ENCODE measurements around the gene ANKRD29. TPM values are rescaled to one million over a fixed set of nuclear protein-coding genes. Genes with fewer than 3 reads are reported as not detected.

The ANKRD29 gene
- total and polyA plus RNA-seq, 2 donors (not counting 3 experiments of a cell fraction or from before 2014, with no cell fraction given) = 0.03 to 2.6 TPM

DNA sequence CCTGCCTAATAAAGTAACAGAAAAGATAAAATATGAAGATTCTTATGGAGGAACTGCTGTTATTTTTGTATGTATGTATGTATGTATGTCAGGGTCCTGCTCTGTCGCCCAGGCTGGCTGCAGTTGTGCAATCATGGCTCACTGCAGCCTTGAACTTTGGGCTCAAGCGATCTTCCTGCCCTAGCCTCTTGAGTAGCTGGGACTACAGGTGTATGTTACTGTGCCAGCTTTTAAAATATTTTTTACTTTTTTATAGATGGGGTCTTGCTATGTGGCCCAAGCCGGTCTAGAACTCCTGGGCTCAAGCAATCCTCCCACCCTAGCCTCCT lies 26.7 kb downstream of the ANKRD29 start:
- H3K27me3 ChIP-seq (ENCODE audit: control insufficient read depth in 2 of 2, insufficient read depth in 2 of 2, low read length in 2 of 2) = peaks cover 0 to 2% of the 10 kb centered on the region in 2 experiments
- no TSS peak for BruUV-seq (replicated peaks)
- no peaks in the 10 kb centered on the region for H3K4me1 ChIP-seq (ENCODE audit: control insufficient read depth, extremely low read depth, insufficient read depth, low read length)
- TF ChIP-seq EZH2 (IDR thresholded peaks at IDR 0.05; ENCODE audit: borderline replicate concordance, low read depth, low read length, severe bottlenecking) = no peak
- TF ChIP-seq MAX (IDR thresholded peaks at IDR 0.05; ENCODE audit: insufficient read depth, insufficient read length) = no peak
- TF ChIP-seq POLR2A (IDR thresholded peaks at IDR 0.05; ENCODE audit: low read depth, low read length) = no peak
- no peak for TF ChIP-seq CTCF (IDR thresholded peaks at IDR 0.05; ENCODE audit: extremely low read depth in 1 of 2, insufficient read depth in 1 of 2, low read depth in 1 of 2, low read length in 2 of 2)
- TF ChIP-seq JUN (IDR thresholded peaks at IDR 0.05; ENCODE audit: borderline replicate concordance, insufficient read depth, insufficient read length, low read depth) = no peak
- H2AFZ ChIP-seq (ENCODE audit: low read depth, low read length) = no peak overlapping the region
- H3K36me3 ChIP-seq (ENCODE audit: control insufficient read depth in 2 of 2, extremely low read depth in 1 of 2, insufficient read depth in 2 of 2, low read length in 2 of 2) = no peaks in the 10 kb centered on the region
- H3K4me2 ChIP-seq (ENCODE audit: insufficient read depth, low read length) = no peak overlapping the region
- H3K9me3 ChIP-seq (replicated peaks; ENCODE audit: control insufficient read depth, insufficient read depth, low read length) = no peaks in the 10 kb centered on the region
- no peak for FAIRE-seq
- no peak overlapping the region for H3K4me3 ChIP-seq (replicated peaks in 1 of 3; ENCODE audit: insufficient read depth in 1 of 3, low read depth in 1 of 3, low read length in 3 of 3)
- ChIA-PET POLR2A (no interaction called here), CTCF (interaction anchor here (1.2 to 1.6 kb wide), 3 partner anchors 14 to 67 kb away, joined by 3 to 6 read pairs (median 5); no protein-coding TSS in a partner anchor)
- no peaks in the 10 kb centered on the region for H3K9me1 ChIP-seq (replicated peaks; ENCODE audit: control insufficient read depth, extremely low read depth, insufficient read depth, low read length)
- H3K9ac ChIP-seq (replicated peaks; ENCODE audit: extremely low read depth, insufficient read depth, low read length) = no peak overlapping the region
- intact Hi-C loops (cut with micrococcal nuclease) = no loop called here
- no peaks in the 10 kb centered on the region for H3K79me2 ChIP-seq (ENCODE audit: control insufficient read depth, insufficient read depth, low read length)
- no peak for DNase-seq (ENCODE audit: low read depth, low spot score)
- dilution Hi-C loops (cut with MboI; ENCODE audit: extremely low pct_ligation_motif_present, low sequenced_read_pairs) = no loop called here
- H4K20me1 ChIP-seq (replicated peaks; ENCODE audit: control insufficient read depth, extremely low read depth, insufficient read depth, low read length) = no peaks in the 10 kb centered on the region
- H3K27ac ChIP-seq (ENCODE audit: insufficient read depth, low read depth, low read length) = no peak overlapping the region
